HG03342 (cell line): ENCODE results near the gene NAA15.
"Not testable (repeated sequence)": the region's sequence is repeated elsewhere in the genome, so short reads cannot be mapped to it uniquely, and the experiment has no call there.

Experiments used
- ATAC-seq: cut with Tn5 transposase; IDR thresholded peaks from one replicate; pipeline ENCODE4 v1.9.1; 2021; ENCODE audit warnings: mild to moderate bottlenecking, moderate library complexity; ENCODE audit not compliant: unreplicated experiment

The NAA15 gene

GRCh38 chr4:139301113-139301820 lies at the start of gene NAA15:
Gene NAA15 (plus strand): TSS chr4:139301505. CDS start chr4:139301778, 273 bp downstream.
- peak; percentile 81 for ATAC-seq

GRCh38 chr4:139253046-139253445 lies 48.3 kb upstream of the NAA15 start:
- no peak for ATAC-seq

GRCh38 chr4:139253713-139254112 lies 47.6 kb upstream of the NAA15 start:
- ATAC-seq = no peak

GRCh38 chr4:139255581-139255980 lies 45.7 kb upstream of the NAA15 start:
- ATAC-seq = not testable (repeated sequence)

- ATAC-seq = no peak
These were observed 45.0 kb upstream of the NAA15 start for GRCh38 chr4:139256349-139256748.

GRCh38 chr4:139265654-139266053 lies 35.7 kb upstream of the NAA15 start:
- ATAC-seq = no peak

DNA sequence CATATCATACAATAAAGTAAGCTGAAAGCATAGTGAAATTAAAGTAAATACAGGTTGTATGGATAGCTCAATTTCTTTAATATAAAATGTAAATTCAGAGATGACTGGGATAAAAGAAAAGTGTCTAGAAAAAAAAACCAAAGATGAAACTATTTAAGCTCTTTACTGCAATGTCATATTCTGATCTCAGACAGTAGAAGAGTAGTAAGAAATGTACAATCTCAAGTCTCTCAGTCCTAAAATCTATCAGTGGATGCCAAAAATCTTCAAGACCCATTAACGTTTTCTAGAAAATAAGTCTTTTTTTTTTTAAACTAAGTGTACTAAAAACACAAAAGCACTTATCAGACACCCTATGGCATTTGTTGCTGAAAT lies 35.1 kb upstream of the NAA15 start:
- no peak for ATAC-seq

GRCh38 chr4:139266583-139267257 lies 34.6 kb upstream of the NAA15 start:
- ATAC-seq = peak; percentile 96

- ATAC-seq = no peak
These were observed 34.0 kb upstream of the NAA15 start for GRCh38 chr4:139267301-139267700.

DNA sequence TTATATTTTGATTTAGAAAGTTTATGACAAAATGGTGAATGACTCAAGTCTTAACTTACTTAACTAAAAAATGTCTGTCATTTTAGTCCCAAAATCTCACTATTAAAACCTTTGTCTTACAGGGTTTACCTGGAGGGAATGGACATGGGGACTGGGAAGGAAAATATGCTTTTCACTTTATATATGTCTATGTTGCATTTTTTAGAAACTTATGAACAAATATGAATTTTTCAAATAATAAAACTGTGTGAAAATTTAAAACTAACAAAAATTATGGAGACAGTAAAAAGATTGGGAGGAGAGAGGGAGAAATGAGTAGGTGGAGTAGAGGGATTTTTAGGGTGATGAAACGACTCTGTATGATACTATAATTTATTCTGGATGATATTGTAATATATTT lies 27.5 kb upstream of the NAA15 start:
- no peak for ATAC-seq

DNA sequence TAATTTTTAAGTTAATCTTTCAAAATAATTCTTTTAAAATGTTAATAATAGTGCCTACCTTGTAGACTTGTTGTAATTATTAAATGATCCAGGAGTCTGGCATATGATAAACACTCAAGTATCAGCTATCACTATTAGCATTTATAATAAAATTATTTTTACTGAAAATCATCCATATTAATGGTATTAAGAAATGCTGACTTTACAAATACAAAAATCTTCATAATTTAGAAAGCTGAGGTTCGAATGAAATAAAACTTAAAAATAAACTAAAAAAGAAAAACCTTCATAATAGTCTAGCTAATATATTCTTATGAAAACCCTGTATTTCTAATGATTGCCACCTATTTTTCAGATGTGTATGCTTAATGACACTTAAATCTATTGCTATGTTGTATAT lies 26.5 kb upstream of the NAA15 start:
- ATAC-seq = no peak

DNA sequence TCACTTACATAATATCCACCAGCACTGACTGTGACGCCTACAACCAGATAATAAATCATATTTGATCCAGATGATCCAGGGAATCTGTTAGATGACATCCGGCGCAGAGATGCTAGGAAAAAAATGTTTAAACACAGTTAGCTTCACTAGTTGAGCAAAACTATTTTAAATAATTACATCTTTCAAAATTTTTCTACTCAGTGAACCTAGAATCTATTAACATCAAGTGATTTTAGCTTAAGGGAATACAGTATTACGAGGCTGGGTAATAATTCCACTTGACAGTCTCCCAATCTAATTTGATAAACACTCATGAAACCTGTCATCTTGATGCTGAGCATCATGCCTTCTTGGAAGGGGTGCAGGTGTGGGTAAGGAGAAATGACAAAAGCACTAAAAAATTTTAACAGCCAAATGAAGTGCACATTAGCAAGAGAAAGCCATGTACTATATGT lies 26.0 kb upstream of the NAA15 start:
- no peak for ATAC-seq

GRCh38 chr4:139278485-139278884 lies 22.8 kb upstream of the NAA15 start:
- no peak for ATAC-seq

DNA sequence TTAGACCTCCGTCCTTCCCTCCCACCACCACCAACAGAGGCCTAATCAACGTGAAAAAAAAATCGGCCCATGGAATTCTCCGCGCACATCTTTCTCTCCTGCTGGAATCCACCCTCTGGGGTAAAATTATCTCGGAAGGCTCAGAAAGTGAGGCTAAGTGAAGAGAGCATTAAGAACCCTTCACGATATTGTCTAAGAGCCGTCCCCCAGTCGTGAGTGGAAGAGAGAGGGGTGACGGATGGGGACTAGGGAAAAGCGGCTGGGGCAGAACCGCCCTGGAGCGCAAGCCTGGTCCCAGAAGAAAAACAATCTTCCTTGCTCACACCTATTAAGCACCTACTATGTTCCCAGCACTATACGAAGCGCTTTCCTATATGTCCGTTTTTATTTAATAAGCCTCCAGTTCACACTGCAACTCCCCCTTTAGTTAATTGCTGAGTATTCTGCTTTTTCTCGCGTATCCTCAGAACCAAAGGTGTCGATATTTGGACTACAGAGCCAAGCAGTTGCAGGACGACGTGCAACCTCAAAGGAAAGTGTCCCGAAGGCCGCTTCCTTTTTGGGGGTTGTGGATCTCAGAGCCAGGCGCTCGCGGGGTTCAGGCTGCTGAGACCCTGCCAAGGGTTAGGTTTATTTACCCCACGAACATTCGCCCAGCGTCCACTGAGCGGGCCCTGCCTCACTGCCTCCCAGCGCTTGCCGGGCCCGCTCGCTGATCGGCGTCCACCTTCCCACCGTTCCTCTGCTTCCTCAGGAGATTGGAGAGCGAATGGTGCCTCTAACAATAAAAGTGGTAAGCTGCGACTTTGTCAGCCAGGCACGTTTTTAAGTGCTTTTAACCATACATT lies 22.2 kb upstream of the NAA15 start:
- ATAC-seq = no peak

DNA sequence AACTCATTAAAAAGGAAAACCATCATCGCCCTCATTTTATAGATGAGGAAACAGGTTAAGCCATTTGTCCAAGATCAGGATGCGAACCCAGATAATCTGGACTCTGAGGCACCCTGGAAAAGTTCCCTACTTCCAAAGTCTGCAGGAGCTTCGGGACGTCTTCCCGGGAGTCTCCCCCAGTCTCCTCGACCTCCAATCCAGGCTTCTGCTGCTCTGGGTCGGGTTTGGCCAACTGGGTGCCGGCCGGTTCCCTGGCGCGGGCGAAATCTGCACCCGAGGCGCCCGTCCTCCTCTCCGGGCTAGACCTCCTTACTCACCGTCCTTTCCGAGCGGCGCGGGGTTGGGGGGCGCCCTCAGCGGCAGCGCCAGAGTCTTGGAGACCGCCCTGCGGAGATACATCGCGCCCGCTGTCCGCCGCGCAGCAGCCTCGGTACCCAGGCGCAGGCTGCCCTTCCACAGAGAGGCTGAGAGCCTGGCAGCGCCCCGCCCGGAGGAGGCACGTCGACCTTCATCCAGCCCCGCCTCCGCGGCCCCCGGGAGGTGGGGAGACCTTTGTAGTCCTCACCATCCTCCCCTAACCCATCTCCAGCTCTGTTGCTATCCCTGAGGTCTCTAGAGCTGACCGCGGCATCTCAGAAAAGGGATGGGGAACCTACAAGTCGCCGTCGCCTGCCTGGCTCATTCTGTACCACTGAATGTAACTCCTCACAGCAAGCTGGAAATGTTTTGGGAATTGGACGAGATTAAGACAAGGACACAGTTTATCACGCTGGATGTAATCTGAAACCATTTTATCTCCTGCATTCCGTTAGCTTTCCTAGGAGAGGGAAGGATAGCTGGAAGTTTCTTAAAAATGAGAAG lies 21.3 kb upstream of the NAA15 start, which contains the start of gene MGARP:
MGARP (minus strand) TSS at position 466 of the 861 bp plus-strand sequence; CDS start at position 399, 67 bp downstream.
- no peak for ATAC-seq

GRCh38 chr4:139282065-139282720 lies 19.1 kb upstream of the NAA15 start:
- ATAC-seq = no peak

DNA sequence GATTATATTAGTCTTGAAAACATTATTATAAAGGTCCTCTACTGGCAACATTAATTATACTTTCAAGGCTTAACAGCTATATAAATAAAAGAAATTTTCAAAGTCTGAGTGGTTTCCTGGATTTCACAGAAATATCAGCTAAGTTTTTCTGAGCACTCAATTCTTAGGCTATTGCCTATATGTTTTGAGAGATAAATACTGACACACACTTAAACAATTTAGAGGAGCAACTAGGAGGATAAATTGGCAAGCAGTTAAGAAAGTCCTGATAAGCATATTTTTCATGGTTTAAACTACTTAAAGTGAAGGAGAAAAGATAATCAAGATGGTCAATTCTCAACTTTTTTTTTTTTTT lies 18.6 kb upstream of the NAA15 start:
- ATAC-seq = no peak

DNA sequence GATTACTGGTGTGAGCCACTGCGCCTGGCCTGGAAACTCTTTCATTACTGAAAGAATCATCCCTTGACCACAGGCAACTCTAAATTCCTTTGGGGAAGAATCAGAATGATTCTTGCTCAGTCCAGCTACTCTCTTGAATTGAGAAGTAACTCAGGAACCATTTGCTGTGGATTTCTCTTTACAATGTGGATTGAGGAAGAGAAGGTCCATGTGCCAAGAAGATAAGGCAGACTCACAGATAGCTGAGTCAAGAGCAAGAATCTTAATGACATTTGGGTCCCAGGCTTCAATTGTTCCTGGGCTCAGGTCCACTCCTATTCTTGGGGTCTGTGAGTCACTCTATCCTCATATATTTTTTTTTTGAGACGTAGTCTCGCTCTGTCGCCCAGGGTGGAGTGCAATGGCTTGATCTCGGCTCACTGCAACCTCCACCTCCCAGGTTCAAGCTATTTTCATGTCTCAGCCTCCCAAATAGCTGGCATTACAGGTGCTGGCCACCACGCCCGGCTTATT lies 15.1 kb upstream of the NAA15 start:
- ATAC-seq = no peak

DNA sequence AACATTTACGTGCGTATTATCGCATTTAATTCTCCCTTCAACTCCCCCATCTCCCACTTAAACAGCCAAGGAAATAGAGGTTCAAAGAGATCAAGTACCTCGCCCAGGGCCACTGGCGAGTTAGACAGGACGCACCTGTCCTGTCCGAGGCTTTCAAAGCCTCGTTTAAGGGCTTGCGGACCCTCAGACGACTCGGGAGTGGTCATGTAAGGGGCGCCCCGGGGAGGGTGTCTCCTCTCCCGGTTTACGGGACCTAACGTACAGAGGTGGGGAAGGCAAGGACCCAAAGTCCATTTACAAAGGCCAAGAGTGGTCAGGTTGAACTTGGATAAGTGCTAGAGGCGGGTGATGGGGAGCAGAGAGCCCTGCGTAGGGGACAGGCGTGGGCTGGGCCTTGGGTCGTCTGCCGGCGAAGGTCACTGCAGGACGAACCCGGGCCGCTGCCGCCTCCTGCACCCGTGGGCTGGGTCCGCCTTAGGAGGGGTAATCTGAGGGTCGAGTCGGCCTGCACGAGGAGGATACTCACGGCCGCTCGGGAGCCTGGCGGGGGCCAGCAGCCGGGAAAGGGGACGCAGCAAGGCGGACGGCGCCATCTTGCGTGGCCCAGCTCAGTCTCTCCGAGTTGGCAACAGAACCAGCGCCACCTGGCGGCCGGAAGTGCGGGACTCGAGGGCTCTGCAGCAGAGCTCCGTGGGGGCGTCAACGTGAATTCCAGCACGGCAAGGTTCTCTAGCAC lies 5.9 kb upstream of the NAA15 start:
- peak; percentile 90 for ATAC-seq
